Measurements from ENCODE around the gene ATP8A2.
"Not testable (repeated sequence)": the region's sequence is repeated elsewhere in the genome, so short reads cannot be mapped to it uniquely, and the experiment has no call there.

Gene ATP8A2

GRCh38 chr13:25528266-25528665 lies 156.5 kb downstream of the ATP8A2 start:
- no peak for ATAC-seq (ENCODE audit: low read depth)
- no peak for TF ChIP-seq CTCF (IDR thresholded peaks at IDR 0.05; ENCODE audit: poor library complexity, severe bottlenecking)
- peaks cover 2% of the 10 kb centered on the region for H3K9me3 ChIP-seq (ENCODE audit: severe bottlenecking)

GRCh38 chr13:25529425-25529824 lies 157.7 kb downstream of the ATP8A2 start:
- Histone ChIP-seq H3K27me3 (ENCODE audit: insufficient read depth, poor library complexity, severe bottlenecking) (no peaks in the 10 kb centered on the region), H3K27ac (ENCODE audit: poor library complexity, severe bottlenecking) (no peak overlapping the region), H3K4me3 (ENCODE audit: severe bottlenecking) (no peak overlapping the region), H3K36me3 (ENCODE audit: low read depth) (no peaks in the 10 kb centered on the region), H3K4me1 (ENCODE audit: insufficient read depth, poor library complexity, severe bottlenecking) (peaks cover 5% of the 10 kb centered on the region), H3K9me3 (ENCODE audit: severe bottlenecking) (peaks cover 2% of the 10 kb centered on the region)
- ATAC-seq (ENCODE audit: low read depth): peak; percentile 81; the same call in 2 of the 3 replicates
- no peak for DNase-seq (ENCODE audit: low spot score)
- TF ChIP-seq CTCF (IDR thresholded peaks at IDR 0.05; ENCODE audit: poor library complexity, severe bottlenecking): no peak

More at GRCh38 chr13:25528266-25528665, 156.5 kb downstream of the ATP8A2 start:
- H3K4me1 ChIP-seq (ENCODE audit: insufficient read depth, poor library complexity, severe bottlenecking): peaks cover 5% of the 10 kb centered on the region
- no peak for DNase-seq (ENCODE audit: low spot score)
- no peaks in the 10 kb centered on the region for H3K36me3 ChIP-seq (ENCODE audit: low read depth)
- no peaks in the 10 kb centered on the region for H3K27me3 ChIP-seq (ENCODE audit: insufficient read depth, poor library complexity, severe bottlenecking)
- H3K4me3 ChIP-seq (ENCODE audit: severe bottlenecking): no peak overlapping the region
- no peak overlapping the region for H3K27ac ChIP-seq (ENCODE audit: poor library complexity, severe bottlenecking)

GRCh38 chr13:25538276-25538675 lies 166.5 kb downstream of the ATP8A2 start:
- TF ChIP-seq CTCF (IDR thresholded peaks at IDR 0.05; ENCODE audit: poor library complexity, severe bottlenecking): no peak
- ATAC-seq (ENCODE audit: low read depth) (no peak), DNase-seq (ENCODE audit: low spot score) (no peak)
- no peaks in the 10 kb centered on the region for H3K27me3 ChIP-seq (ENCODE audit: insufficient read depth, poor library complexity, severe bottlenecking)
- no peak overlapping the region for H3K4me3 ChIP-seq (ENCODE audit: severe bottlenecking)
- no peaks in the 10 kb centered on the region for H3K4me1 ChIP-seq (ENCODE audit: insufficient read depth, poor library complexity, severe bottlenecking)
- H3K36me3 ChIP-seq (ENCODE audit: low read depth): no peaks in the 10 kb centered on the region
- no peaks in the 10 kb centered on the region for H3K9me3 ChIP-seq (ENCODE audit: severe bottlenecking)
- no peak overlapping the region for H3K27ac ChIP-seq (ENCODE audit: poor library complexity, severe bottlenecking)

GRCh38 chr13:25541434-25542123 lies 169.8 kb downstream of the ATP8A2 start:
- TF ChIP-seq CTCF (IDR thresholded peaks at IDR 0.05; ENCODE audit: poor library complexity, severe bottlenecking): no peak
- no peak overlapping the region for H3K27ac ChIP-seq (ENCODE audit: poor library complexity, severe bottlenecking)
- H3K4me3 ChIP-seq (ENCODE audit: severe bottlenecking): no peak overlapping the region
- no peaks in the 10 kb centered on the region for H3K9me3 ChIP-seq (ENCODE audit: severe bottlenecking)
- DNase-seq (ENCODE audit: low spot score) (no peak), ATAC-seq (ENCODE audit: low read depth) (no peak)
- H3K4me1 ChIP-seq (ENCODE audit: insufficient read depth, poor library complexity, severe bottlenecking): no peaks in the 10 kb centered on the region
- H3K36me3 ChIP-seq (ENCODE audit: low read depth): no peaks in the 10 kb centered on the region
- H3K27me3 ChIP-seq (ENCODE audit: insufficient read depth, poor library complexity, severe bottlenecking): no peaks in the 10 kb centered on the region

GRCh38 chr13:25548991-25549390 lies 177.2 kb downstream of the ATP8A2 start:
- not testable (repeated sequence) for H3K9me3 ChIP-seq (ENCODE audit: severe bottlenecking); ATAC-seq (ENCODE audit: low read depth); DNase-seq (ENCODE audit: low spot score); H3K27ac ChIP-seq (ENCODE audit: poor library complexity, severe bottlenecking); H3K36me3 ChIP-seq (ENCODE audit: low read depth); H3K4me1 ChIP-seq (ENCODE audit: insufficient read depth, poor library complexity, severe bottlenecking); H3K27me3 ChIP-seq (ENCODE audit: insufficient read depth, poor library complexity, severe bottlenecking); H3K4me3 ChIP-seq (ENCODE audit: severe bottlenecking)

All from RWPE2 (cell line).